ENCODE measurements around the gene CRTC1.

The CRTC1 gene

DNA sequence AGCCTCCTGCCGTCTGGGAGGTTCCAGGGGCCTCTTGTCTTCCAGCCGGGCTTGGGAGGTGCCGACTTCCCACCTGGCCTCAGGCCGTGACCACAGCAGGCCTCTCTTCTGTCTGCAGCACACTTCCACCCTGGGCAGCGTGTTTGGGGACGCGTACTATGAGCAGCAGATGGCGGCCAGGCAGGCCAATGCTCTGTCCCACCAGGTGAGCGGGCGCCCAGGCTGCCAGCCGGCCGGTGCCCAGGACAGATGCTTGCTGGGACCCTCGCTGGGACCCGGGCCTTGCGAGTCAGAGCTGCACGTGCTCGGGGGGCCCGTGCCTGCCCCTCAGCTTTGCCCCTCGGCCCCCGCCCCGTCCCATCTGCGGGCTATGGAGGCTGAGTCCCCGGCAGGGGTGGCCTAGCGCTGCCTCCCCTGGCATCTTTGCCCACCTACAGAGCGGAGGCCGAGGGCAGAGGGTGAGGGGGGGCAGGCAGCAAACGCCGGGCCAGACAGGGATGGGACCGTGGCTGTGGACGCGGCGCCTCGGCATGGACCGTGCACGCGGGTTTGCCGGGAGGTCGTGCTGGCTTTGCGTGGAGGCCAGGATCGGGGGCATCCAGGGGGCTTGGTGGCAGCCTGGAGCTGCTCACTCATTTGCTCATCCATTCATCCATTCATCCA is 91.4 kb downstream of the CRTC1 start:
- Histone ChIP-seq H3K4me3 (no peak overlapping the region), H3K27ac (no peak overlapping the region)

DNA sequence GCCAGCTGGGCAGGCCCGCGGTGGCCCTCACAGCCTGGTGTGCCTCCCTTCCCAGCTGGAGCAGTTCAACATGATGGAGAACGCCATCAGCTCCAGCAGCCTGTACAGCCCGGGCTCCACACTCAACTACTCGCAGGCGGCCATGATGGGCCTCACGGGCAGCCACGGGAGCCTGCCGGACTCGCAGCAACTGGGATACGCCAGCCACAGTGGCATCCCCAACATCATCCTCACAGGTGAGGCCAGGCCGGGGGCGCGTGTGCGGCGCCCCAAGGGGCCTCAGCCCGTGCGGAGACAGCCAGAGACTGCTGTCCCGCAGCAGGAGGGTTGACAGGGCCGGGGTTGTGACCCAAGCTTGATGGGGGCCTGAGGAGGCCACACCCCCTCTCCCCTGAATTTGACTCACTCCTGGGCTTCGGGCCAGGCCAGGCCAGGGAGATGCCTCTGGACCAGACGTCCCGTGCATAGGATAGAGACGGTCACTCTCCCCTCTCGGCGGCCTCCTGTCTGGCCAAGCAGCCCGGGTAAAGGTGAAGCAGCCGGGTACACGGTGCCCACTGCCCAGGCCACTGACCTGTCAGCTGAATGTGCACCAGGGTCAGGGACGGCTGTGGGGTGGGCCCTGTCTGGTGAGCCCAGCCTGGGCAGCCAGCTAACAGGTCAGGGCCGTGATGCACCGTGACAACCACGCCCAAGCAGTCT is 92.3 kb downstream of the CRTC1 start:
- Histone ChIP-seq H3K27ac (no peak overlapping the region), H3K4me3 (no peak overlapping the region)

DNA sequence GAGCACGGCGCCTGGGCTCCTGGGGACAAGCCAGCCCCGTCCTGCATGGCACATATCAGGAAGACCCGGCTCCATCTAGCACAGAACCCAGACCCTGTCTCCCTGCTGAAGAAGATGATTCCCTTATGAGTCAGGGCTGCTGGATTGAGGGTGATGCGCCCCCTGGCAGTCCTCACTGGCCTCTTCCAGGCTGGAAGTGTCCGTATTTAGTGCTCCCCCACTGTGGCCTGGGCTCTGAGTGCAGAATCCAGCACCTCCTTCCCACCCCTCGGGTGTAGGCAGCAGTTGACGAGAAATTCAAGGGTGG is 92.8 kb downstream of the CRTC1 start:
- H3K27ac ChIP-seq: no peak overlapping the region

DNA sequence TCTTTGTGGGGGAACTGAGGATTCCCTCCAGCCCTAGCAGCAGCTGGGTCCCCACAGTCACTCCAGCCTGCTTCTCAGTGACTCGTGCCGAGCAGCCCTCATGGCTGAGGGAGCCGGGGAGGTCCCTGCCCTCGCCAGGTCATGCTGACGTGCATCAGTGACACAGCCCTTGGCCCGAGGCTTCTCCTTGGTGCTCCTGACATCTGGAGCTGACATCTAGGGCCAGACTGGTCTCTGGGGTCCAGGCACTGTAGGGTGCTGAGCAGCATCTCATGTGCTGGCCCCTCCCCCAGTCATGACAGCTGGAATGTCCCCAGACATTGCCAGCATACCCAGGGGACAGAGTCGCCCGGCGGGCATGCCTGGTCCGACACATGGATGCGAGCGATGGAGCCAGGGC is 93.3 kb downstream of the CRTC1 start:
- Histone ChIP-seq H3K27ac (no peak overlapping the region), H3K4me3 (no peak overlapping the region)

More for the DNA sequence above, 92.8 kb downstream of the CRTC1 start:
- H3K4me3 ChIP-seq: no peak overlapping the region

DNA sequence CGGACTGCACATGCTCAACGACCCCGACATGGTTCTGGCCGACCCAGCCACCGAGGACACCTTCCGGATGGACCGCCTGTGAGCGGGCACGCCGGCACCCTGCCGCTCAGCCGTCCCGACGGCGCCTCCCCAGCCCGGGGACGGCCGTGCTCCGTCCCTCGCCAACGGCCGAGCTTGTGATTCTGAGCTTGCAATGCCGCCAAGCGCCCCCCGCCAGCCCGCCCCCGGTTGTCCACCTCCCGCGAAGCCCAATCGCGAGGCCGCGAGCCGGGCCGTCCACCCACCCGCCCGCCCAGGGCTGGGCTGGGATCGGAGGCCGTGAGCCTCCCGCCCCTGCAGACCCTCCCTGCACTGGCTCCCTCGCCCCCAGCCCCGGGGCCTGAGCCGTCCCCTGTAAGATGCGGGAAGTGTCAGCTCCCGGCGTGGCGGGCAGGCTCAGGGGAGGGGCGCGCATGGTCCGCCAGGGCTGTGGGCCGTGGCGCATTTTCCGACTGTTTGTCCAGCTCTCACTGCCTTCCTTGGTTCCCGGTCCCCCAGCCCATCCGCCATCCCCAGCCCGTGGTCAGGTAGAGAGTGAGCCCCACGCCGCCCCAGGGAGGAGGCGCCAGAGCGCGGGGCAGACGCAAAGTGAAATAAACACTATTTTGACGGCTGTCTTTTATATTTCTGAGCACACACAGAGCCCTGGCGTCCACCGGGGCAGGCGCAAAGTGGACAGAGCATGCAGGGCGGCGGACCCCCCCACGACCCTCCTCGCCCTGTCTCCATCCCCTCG is 94.0 kb downstream of the CRTC1 start:
- H3K4me3 ChIP-seq: no peak overlapping the region
- H3K27ac ChIP-seq: no peak overlapping the region

DNA sequence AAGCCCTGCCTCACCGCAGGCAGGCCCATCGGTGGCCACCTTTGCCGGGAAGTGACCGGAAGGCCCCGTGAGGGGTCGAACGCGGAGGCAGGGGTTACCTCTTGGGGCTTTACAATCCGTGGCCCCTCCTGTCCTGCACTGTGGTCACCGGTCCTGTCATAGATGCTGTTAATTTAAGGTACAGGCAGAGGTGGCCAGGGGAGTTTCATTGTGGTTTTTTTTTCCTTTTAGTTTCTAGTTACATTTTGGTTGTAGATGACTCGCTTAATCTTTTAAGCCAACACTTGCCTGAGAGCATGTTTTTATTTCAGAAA is 94.6 kb downstream of the CRTC1 start:
- no peak overlapping the region for H3K27ac ChIP-seq
- H3K4me3 ChIP-seq: no peak overlapping the region

DNA sequence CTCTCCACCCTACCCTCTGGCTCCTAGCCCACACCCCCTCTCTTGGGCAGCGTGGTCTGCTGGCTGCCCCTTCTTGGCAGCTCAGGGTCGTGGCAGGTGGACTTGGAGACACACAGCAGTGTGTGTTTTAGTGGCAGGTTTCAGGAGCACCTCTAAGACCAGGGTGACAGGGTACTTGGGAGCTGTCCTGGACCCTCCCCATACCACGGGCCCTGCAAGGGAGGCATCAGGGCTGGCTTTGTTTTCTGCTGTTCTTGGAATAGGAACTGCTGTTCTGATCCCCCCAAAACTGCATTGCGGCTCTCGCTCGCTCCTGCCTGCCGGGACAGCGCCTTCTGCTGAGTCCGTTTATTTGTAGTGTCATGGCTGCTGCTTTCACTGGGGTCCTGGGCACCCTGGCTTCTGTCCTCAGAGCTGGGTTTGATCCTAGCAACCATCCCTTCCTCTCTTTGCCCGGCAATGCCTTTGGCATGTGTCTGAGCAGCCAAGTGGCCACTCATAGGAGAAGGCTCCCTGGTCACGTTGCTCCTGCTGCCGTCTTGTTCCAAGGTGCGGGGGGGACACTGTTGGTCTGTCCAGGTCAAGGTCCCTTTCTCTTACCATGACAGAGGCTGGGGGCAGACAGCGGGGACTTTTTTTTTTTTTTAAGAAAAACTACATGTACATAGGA is 95.5 kb downstream of the CRTC1 start:
- H3K4me3 ChIP-seq: no peak overlapping the region
- H3K27ac ChIP-seq: no peak overlapping the region

DNA sequence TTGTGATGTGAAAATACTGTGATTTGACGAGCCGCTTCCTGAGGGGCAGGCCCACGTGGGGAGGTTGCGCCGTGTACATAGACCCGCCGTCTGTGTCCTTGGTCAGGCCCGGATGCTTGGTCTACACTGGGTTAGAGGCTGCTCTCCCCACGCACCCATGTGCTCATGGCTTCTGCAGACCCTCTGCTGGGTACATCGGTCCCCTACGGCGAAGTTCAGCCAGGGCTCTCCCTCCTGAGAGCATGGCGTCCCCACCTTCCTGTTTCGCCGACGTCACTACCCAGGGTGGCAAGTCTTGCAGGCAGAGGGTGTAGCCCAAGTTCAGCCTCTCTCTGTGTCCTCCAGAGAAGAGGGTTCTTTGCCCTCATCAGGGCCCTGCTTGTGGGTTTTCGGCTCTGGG is 96.6 kb downstream of the CRTC1 start:
- H3K4me3 ChIP-seq: no peak overlapping the region
- H3K27ac ChIP-seq: no peak overlapping the region

DNA sequence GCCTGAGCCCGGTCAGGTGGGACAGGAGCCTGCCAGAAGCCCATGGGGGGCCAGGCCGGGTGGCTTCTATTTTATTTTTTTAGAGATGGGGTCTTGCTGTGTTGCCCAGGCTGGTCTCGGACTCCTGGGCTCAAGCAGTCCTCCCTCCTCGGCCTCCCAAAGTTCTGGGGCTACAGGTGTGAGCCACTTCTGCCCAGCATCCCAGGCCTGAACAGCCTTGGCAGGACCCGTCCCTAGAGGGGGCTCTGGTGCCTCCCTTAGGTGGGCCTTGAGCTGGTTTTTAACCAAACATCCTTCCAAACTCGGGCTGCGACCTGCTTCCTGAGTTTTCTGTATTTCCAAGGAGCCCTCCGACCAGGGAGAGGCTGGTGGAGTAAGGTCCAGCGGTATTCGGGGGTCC is 97.2 kb downstream of the CRTC1 start:
- no peak overlapping the region for H3K27ac ChIP-seq
- H3K4me3 ChIP-seq: no peak overlapping the region

DNA sequence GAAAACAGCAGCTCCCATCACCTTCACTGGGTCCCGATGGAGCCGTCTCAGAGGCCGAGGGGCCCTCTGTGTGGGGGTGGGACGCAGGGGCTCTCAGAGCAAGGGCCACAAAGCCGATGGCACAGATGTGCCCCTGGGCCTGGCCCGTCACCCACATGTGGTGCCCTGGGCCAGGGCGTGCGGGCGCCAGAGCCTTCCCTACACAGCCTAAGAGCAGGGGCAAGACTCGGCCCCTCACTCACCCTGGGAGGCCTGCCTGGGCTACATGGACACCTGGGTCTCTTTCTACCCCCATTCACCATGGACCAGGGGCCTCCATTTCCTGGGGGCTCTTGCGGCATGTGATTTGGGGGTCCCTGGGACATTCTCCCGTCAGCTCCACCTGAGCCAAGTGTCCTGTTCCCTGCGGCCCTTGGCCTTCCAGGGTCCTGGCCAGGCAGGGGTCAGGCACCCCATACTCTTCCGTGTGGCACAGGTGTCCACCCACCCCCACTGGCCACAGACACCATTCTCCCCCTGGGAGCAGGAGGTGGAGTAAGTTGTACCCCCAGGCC is 97.6 kb downstream of the CRTC1 start:
- no peak overlapping the region for H3K4me3 ChIP-seq
- H3K27ac ChIP-seq: no peak overlapping the region

DNA sequence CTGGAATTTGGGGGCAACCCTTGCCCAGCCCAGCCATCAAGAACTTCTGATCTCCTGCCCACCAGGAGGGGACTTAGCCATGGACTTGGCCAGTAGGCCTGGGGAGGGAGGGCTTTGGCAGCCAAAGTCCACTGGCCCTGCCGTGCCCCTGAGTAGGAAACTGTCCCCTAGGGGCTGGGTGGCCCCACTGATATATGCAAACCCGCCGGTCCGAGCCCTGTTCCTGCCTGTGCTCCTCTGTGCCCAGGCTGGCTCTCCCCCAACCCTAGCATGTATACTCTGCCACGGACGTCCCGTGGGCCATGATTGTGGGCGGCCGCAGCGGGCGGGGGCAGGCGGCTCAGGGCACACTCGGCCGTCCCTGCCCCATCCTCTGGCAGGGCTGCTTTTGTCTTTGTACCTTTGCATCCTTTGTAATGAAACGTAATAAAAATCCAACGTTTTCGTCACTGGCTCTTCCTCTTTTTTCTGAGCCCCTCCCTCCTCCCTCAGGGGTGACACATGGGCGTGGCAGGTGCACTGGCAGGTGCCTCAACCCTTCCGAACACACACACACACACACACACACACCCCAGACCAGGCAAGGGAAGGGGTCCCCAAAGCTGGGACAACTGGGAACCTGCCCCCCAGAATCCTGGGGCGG is 98.5 kb downstream of the CRTC1 start:
- Histone ChIP-seq H3K27ac (no peak overlapping the region), H3K4me3 (no peak overlapping the region)

DNA sequence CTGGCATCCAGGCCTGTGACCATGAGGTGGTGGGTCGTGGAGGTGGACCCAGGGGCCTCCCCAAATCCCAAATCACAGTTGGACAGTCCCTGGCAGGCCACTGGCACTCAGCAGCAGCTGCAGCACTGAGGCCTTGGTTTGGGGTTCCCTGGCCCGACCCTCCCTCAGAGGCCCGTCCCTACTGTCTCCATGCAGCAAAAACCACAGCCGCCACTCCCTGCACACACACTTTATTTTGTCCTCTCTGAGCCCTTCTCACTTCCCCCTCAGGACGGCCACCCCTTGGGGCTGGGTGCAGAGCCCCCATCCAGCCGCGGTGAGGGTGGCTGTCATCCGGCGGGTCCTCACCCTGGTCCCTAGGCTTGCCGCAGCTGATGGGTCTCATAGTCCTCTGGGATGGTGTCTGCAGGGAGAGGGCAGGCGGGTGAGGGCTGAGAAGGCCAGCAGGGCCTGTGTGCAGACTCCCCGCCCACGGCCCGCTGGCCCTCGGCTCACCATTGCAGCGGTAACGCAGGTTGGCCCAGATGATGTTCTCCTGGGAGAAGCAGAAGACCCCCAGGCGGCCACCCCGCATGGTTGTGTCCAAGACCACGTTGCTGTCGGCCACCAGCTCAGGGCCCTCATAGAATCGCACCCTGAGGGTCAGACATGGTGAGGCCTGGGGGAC is 99.2 kb downstream of the CRTC1 start:
- no peak overlapping the region for H3K4me3 ChIP-seq

DNA sequence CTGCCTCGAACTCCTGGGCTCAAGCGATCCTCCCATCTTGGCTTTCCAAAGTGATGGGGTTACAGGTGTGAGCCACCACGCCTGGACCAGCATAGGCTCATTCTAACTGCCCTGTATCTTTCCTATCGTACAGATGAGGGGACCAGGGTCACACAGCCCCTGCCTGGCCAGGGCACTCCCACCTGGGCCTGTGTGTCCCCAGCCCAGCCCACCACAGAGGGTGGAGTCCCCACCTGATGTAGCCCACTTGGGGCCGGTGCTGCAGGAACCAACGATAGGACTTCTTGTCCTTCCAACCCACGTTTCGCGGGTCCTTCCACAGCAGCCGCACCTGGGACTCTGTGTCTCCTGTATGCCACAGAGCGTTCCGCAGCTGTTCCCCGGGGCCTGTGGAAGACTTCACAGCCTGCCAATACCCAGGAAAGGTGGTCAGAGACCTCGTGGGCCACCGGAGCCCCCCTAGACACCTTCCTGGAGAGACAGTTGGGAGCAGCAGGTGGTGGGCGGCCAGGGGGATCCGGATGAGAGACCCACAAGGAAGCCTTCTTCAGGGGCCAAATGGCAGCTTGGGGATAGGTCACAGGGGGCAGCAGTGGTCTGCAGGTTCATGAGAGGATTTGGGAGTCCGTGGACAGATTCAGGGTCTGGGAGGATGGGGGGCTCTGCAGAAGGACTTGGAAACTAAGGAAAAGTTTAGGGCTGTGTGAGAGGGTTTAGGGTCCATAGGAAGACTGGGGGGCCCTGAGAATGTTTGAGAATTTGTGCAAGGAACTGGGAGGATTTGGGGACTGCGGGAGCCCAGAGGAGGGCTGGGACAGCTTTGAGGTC is 100.7 kb downstream of the CRTC1 start:
- Histone ChIP-seq H3K4me3 (no peak overlapping the region), H3K27ac (no peak overlapping the region)

More for the DNA sequence above, 99.2 kb downstream of the CRTC1 start:
- no peak overlapping the region for H3K27ac ChIP-seq

DNA sequence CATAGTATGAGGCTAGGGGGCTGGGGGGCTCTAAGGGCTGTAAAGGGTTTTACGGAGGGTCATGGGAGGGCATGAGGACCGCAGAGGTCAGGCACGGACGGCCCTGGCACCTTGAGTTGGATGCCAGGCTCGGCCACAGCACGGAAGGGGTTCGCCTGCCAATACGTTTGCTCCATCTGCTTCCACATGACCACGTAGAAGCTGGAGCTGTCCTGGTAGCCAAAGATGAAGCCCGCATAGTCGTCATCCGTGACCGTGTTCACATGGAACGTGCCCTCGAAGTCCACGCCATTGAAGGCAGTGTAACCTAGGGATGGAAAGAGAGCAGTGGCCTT is 101.3 kb downstream of the CRTC1 start:
- H3K4me3 ChIP-seq: no peak overlapping the region
- H3K27ac ChIP-seq: no peak overlapping the region

DNA sequence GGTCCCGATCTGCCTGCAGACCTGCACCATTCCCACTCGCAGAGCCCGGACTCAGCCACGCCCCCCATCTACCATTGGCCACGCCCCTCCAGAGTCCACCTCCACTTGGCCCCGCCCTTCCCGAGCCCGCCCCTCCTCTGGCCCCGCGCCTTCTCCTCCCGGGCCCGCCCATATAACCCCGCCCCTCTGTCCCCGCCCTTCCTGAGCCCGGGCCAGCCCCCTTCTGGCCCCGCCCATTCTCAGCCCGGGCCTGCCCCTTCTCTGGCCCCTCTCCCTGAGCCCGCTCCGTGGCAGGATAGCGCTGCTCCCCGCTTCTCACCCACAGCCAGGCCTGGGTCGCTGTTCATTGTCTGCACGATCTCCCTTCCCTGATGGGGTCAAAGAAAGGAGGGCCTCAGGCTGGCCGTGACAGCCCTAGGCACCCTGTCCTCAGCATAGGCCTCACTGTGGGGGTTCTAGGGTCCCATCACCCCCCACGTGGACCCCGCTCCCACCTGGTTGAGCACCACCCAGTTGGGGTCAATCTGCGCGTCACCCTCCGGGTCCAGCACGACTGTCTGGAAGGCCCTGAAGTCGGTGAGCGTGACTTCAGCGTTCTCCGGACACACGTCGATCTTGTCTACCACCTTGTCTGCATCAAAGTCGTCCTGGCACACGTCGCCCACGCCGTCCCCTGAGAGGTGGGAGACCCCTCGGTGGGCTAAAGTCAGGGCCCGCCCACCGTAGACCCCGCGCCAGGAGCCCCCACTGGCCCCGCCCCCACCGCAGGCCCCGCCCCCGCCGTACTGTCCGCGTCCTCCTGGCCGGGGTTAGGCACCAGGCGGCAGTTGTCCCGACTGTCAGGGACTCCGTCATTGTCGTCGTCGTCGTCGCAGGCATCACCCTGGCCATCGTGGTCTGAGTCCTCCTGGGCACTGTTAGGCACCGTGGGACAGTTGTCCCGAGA is 102.0 kb downstream of the CRTC1 start:
- no peak overlapping the region for H3K4me3 ChIP-seq
- no peak overlapping the region for H3K27ac ChIP-seq

DNA sequence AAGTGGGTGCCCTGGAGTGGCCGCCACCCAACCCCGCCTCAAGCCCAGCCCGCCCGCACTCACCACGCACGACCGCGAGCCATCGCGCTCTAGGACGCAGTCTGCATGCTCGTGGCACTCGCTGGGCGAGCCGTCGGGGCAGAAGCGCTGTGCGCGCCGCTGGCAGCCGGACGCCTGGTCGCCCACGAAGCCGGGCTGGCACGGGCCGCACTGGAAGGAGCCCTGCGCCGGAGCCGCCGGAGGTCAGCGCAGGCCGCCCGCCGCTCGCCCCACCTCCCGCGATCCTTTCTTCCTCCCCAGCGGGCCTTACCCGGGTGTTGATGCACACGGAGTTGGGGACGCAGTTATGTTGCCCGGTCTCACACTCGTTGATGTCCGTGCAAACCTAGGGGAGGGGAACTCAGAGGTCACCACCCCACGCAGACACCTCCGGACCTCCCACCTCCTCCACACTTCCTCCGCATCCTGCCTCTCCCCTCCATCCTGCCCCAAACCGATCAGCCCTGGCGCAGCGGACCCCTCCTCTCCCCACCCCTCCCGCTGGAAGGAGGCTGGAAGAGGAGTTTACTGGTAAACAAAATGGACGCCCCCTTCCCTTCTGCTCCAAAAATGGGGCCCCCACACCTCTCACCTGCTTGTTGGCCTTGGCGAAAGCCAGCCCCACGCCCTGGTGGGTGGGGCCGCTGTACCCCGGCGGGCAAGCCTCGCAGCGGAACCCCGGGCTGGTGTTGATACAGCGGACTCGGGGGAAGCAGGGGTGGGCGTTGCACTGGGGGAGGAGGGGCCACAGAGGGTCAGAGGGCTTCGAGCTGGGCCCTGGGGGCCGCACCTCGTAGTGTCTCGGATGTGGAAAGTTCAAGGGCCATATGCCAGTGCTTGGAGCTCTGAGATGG is 105.3 kb downstream of the CRTC1 start:
- no peak overlapping the region for H3K4me3 ChIP-seq
- peak overlapping the region in 1 of 21 experiments; percentile 82 for H3K27ac ChIP-seq

DNA sequence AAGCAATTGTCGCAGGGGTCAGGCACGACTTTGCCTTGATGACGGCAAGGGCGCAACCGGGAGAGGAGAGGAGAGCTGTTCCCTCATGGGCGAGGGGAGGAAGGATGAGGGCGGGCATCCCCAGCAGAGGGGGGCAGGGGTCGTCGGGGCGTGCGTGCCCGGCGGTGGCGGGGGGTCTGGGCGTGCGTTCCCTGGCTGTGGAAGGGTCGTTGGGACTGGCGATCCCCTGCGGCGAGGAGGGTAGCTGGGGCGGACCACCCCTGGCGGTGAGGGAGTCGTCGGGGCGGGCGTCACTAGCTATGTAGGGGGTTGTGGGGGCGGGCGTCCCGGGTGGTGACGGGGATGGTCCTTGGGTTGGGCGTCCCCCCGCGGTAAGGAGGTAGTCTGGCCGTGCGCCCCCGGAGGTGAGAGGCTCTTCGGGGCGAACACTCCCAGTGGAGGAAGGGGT is 106.0 kb downstream of the CRTC1 start:
- H3K27ac ChIP-seq: peak overlapping the region in 1 of 21 experiments; percentile 82
- H3K4me3 ChIP-seq: peak overlapping the region in 2 of 7 experiments; percentile 22 to 23

All from skin epidermis (tissue), 12 donors.